HG03442 (cell line): ENCODE measurements around the gene NARF.
"Not testable (repeated sequence)": the region's sequence is repeated elsewhere in the genome, so short reads cannot be mapped to it uniquely, and the experiment has no call there.

Experiments used
- ATAC-seq: cut with Tn5 transposase; IDR thresholded peaks from one replicate; pipeline ENCODE4 v1.9.1; 2021; ENCODE audit warnings: mild to moderate bottlenecking, moderate library complexity; ENCODE audit not compliant: unreplicated experiment

The NARF gene

GRCh38 chr17:82445542-82445941, 13.0 kb upstream of the NARF start:
- no peak for ATAC-seq

GRCh38 chr17:82446124-82446523, 12.4 kb upstream of the NARF start:
- ATAC-seq, result no peak

- ATAC-seq, result no peak
These were observed 11.9 kb upstream of the NARF start for GRCh38 chr17:82446649-82447048.

- no peak for ATAC-seq
These were observed 10.7 kb upstream of the NARF start for GRCh38 chr17:82447876-82448275.

DNA sequence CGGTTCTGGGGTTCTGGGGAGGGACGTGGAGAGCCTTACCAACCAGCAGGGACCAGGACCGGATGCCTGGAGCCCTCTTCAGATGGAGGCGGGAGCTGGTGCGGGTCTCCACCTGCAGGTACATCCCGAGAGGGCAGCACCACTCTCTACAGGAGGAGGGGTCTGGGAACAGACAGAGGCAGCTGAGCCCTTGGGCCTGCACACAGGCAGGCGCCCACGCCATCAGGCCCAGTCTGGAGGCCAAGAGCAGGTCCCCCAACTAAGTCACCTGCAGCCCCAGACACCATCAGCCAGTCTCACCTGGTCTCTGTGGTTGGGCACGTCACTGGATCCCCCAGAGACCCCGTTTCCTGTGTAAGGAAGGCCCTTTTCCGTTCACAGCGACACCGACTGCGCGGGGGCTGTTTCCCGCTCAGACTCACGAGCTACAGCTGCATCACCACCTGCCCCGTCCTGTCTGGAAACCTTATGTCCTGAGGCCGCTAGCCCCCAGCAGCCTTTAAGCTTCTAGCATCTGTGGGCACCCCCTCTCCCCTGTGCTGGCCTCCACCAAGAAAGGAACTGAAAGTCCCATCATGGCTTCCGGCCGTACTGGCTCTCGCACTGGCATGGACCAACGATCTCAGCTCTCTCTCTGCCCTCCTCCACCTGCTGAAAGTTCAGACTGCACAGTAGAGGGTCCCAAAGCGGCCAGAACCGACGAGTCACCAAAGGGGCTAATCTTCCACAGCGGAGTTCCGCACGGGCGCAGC, 9.2 kb upstream of the NARF start:
- ATAC-seq, result peak; percentile 44

DNA sequence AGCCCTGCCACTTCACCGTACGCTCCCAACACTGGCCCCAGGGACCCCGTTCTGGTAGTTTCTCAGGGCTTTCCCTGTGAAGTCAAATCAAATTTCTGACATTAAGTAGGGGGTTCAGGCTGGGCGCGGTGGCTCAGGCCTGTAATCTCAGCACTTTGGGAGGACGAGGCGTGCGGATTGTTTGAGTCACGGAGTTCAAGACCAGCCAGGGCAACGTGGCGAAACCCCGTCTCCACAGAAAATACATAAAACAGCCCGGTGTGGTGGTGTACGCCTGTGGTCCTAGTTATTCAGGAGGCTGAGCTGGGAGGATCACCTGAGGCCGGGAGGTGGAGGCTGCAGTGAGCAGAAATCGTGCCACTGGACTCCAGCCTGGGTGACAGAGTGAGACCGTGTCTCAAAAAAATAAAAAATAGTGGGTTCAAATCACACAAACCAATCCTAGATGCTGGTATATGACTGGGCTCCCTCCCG, 8.6 kb upstream of the NARF start:
- peak; percentile 0 for ATAC-seq

- ATAC-seq, result peak; percentile 64
These were observed 8.0 kb upstream of the NARF start, which contains the start of gene CYBC1 for GRCh38 chr17:82450357-82451106. Gene CYBC1 (minus strand): TSS chr17:82450752. CDS start chr17:82449254, 1,498 bp downstream.

DNA sequence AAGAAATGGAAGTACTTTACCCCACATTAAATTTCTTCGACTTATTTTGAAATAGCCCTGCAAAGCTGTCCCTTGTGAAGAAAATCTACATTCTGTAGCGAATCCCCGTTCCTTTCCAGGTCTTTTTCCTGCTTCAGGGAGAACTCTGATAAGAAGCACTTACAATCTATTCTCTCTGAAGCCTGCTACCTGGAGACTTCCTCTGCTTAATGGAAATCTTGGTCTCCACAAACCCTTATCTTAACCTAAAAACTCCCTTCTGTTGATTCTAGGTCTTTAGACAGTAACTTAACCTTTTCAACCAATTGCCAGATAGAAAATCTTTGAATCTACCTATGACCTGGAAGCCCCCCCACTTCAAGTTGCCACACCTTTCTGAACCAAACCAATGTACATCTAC, 6.4 kb upstream of the NARF start:
- ATAC-seq, result no peak

DNA sequence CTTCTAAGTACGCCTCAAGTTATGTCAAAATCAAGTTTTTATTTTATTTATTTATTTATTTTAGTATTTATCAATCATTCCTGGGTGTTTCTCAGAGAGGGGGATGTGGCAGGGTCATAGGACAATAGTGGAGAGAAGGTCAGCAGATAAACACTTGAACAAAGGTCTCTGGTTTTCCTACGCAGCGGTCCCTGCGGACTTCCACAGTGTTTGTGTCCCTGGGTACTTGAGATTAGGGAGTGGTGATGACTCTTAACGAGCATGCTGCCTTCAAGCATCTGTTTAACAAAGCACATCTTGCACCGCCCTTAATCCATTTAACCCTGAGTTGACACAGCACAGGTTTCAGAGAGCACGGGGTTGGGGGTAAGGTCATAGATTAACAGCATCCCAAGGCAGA, 5.4 kb upstream of the NARF start:
- ATAC-seq, result not testable (repeated sequence)

DNA sequence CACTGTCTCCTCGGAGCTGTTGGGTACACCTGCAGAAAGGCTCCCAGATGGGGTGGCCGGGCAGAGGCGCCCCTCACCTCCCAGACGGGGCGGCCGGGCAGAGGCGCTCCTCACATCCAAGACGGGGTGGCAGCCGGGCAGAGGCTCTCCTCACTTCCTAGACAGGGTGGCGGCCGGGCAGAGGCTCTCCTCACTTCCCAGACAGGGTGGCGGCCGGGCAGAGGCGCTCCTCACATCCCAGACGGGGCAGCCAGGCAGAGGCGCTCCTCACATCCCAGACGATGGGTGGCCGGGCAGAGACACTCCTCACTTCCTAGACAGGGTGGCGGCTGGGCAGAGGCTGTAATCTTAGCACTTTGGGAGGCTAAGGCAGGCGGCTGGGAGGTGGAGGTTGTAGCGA, 4.8 kb upstream of the NARF start:
- not testable (repeated sequence) for ATAC-seq

- ATAC-seq, result no peak
These were observed 1.2 kb upstream of the NARF start for GRCh38 chr17:82457073-82457928.

GRCh38 chr17:82457929-82458178, 687 bp upstream of the NARF start:
- ATAC-seq, result no peak

DNA sequence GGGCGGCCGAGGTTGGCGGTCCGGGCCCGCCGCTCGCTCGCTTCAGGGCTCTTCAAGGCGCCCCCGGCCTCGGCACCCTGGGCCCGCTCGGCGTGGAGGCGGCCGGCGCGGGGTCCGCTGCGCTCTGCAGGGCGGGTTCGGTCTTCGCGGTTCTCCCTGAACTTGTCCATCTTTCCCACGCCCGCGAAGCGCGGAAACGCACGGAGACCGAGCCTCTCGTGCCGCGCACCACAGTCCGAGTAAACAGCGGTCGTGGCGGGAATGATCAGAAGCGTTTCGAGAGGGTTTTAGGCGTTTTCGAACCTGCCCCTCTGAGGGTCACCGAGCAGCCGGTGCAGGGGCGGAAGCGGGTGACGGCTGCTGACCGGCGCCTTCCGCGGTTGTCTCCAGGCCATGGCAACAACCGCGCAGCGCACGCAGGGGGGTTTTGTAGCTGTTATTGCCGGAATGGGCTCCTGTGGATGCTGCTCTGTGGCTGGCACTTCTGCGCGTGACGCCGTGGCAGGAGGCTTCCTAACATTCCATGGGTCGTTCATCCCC, 414 bp downstream of the NARF start:
- no peak for ATAC-seq

- not testable (repeated sequence) for ATAC-seq
These were observed 1.4 kb downstream of the NARF start for GRCh38 chr17:82459936-82460335.

DNA sequence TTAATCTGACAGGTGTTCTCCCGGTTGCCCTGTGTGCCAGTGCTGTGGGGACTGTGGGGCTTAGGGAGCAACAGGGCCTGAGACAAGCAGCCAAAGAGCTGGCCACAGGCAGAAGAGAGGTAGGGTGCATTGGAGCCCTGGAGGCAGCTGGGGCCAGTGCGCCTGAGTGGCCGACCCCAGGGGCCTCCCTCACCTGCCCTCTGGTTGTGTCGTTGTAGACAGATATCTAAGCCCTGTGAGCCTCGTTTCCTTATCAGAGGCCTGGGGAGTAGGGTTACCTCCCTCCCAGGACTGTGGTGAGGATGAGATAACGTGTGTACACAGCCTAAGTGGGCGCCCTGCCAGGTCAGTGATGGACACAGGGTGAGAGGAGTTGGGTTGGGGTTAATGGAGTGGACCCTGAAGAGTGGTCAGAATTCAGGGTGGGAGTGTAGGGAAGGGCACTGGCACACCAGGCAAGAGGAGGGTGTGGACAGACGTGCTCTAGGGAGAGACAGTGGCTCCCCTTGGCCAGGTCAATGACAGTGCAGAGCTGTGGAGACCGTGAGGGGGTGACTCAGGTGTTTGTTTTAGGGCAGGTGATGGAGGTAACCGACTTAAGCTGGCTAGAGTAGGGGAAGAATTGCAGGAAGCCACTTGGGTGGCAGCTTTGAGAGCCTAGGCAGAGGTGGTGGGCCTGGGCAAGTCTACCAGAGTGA, 3.4 kb downstream of the NARF start:
- no peak for ATAC-seq

GRCh38 chr17:82463391-82463790, 4.8 kb downstream of the NARF start:
- ATAC-seq, result no peak

GRCh38 chr17:82463925-82464566, 5.5 kb downstream of the NARF start:
- no peak for ATAC-seq

- no peak for ATAC-seq
These were observed 6.0 kb downstream of the NARF start for GRCh38 chr17:82464567-82464929.

- no peak for ATAC-seq
These were observed 6.6 kb downstream of the NARF start for GRCh38 chr17:82465023-82465603.

DNA sequence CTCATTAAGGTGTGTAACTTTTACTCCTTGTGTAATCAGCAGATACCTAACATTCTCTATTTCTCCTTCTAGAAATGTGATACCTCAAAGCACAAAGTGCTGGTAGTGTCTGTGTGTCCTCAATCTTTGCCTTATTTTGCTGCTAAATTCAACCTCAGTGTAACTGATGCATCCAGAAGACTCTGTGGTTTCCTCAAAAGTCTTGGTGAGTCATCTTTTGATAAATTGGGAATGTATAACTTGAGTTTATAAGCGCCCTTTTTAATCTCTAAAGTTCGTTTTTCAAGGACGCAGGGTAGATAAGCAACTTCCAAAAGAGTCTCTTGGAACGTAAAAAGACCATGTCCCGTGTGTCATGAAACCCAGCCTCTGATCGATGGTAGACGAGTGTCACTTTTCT, 10.2 kb downstream of the NARF start:
- ATAC-seq, result no peak
